HCT116 (cell line): ENCODE measurements around the gene NTRK3.

Experiments
- EZH2 ChIP-seq: fragments of 200-600 bp; sonication (generic); IDR thresholded peaks from 2 replicates; pipeline ENCODE4 v1.6.1; 2017; ENCODE audit warnings: antibody characterized with exemption, mixed run types
- EZH2phosphoT487 ChIP-seq: fragments of 200-600 bp; IDR thresholded peaks from 2 replicates; pipeline ENCODE4 v1.6.1; 2018; ENCODE audit warnings: antibody characterized with exemption, borderline replicate concordance
- POLR2A ChIP-seq: IDR thresholded peaks from 2 replicates; pipeline ENCODE4 v1.7.0; 2011; ENCODE audit warnings: borderline replicate concordance; ENCODE audit not compliant: insufficient read depth, insufficient read length; ENCODE audit errors: extremely low read depth
- POLR2AphosphoS5 ChIP-seq: IDR thresholded peaks from 2 replicates; pipeline ENCODE4 v1.6.1; 2011; ENCODE audit warnings: mild to moderate bottlenecking, low read depth, low read length, moderate library complexity
- SIN3A ChIP-seq: IDR thresholded peaks from 2 replicates; pipeline ENCODE4 v1.6.1; 2012; ENCODE audit warnings: low read depth
- SP1 ChIP-seq: IDR thresholded peaks from 2 replicates; pipeline ENCODE4 v1.6.1; 2012; ENCODE audit warnings: low read depth
- SRF ChIP-seq: IDR thresholded peaks from 2 replicates; pipeline ENCODE4 v1.6.1; 2012; ENCODE audit warnings: low read depth
- YY1 ChIP-seq: IDR thresholded peaks from 2 replicates; pipeline ENCODE4 v1.6.1; 2011; ENCODE audit warnings: low read length, low read depth, moderate library complexity, mild to moderate bottlenecking; ENCODE audit not compliant: insufficient replicate concordance; ENCODE audit errors: extremely low read depth
- TF ChIP-seq, protein P1 (sequence below), 3 experiments: fragments of 200-600 bp in 1 of 3; sonication (generic) in 1 of 3; IDR thresholded peaks in 2 of 3; conservative IDR thresholded peaks in 1 of 3; 2 replicates each; pipeline ENCODE4 v1.5.1; 2012 to 2017; ENCODE audit warnings: low read depth in 2 of 3, low read length in 2 of 3, antibody characterized with exemption in 1 of 3, borderline replicate concordance in 1 of 3, control low read depth in 1 of 3, mild to moderate bottlenecking in 1 of 3, mixed read lengths in 1 of 3, mixed run types in 1 of 3, moderate library complexity in 1 of 3; ENCODE audit not compliant: insufficient read depth in 1 of 3
- TF ChIP-seq, protein P2 (sequence below): IDR thresholded peaks from 2 replicates; pipeline ENCODE4 v1.6.1; 2011; ENCODE audit warnings: mild to moderate bottlenecking, low read length, moderate library complexity; ENCODE audit not compliant: insufficient replicate concordance; ENCODE audit errors: extremely low read depth
- TF ChIP-seq, protein P3 (sequence below): IDR thresholded peaks from 2 replicates; pipeline ENCODE4 v1.6.1; 2012
- TF ChIP-seq, protein P4 (sequence below): IDR thresholded peaks from 2 replicates; pipeline ENCODE4 v1.6.1; 2012; ENCODE audit warnings: low read depth

DNA sequence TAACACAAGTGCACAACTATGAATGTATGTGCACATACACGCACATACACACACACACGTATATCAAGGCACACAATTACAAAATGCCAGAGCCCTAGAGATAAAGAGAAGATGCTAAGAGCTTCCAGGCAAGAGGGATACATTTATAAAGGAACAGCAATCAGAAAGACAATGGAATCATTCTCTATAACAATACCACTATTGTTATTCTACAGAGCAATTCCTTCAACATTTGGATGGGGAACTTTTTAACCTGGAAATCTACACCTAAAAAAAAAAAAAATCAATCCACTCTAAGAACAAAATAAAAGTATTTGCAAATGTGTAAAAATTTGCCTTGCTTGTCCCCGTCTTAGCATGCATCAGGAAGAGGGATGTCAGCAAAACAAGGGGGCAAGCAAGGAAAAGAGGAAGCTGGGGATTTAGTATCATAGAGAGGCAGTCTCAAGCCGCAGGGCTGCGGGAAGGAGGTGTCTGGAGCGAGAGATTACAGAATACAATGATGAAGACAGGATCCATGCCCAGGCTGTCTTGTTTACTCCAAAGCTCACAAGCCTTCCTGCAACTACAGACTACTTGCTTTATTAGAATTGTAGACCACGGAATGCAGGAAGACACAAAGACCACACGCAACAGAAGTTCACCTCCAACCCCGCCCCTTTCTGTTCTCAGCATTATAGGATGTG lies 220.2 kb downstream of the NTRK3 start:
- TF ChIP-seq, protein P1, sequence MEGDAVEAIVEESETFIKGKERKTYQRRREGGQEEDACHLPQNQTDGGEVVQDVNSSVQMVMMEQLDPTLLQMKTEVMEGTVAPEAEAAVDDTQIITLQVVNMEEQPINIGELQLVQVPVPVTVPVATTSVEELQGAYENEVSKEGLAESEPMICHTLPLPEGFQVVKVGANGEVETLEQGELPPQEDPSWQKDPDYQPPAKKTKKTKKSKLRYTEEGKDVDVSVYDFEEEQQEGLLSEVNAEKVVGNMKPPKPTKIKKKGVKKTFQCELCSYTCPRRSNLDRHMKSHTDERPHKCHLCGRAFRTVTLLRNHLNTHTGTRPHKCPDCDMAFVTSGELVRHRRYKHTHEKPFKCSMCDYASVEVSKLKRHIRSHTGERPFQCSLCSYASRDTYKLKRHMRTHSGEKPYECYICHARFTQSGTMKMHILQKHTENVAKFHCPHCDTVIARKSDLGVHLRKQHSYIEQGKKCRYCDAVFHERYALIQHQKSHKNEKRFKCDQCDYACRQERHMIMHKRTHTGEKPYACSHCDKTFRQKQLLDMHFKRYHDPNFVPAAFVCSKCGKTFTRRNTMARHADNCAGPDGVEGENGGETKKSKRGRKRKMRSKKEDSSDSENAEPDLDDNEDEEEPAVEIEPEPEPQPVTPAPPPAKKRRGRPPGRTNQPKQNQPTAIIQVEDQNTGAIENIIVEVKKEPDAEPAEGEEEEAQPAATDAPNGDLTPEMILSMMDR (IDR thresholded peaks at IDR 0.05 in 2 of 3, conservative IDR thresholded peaks at IDR 0.05 in 1 of 3; ENCODE audit: borderline replicate concordance in 1 of 3, insufficient read depth in 1 of 3, low read depth in 2 of 3, low read length in 2 of 3): no peak
- TF ChIP-seq, protein P2, sequence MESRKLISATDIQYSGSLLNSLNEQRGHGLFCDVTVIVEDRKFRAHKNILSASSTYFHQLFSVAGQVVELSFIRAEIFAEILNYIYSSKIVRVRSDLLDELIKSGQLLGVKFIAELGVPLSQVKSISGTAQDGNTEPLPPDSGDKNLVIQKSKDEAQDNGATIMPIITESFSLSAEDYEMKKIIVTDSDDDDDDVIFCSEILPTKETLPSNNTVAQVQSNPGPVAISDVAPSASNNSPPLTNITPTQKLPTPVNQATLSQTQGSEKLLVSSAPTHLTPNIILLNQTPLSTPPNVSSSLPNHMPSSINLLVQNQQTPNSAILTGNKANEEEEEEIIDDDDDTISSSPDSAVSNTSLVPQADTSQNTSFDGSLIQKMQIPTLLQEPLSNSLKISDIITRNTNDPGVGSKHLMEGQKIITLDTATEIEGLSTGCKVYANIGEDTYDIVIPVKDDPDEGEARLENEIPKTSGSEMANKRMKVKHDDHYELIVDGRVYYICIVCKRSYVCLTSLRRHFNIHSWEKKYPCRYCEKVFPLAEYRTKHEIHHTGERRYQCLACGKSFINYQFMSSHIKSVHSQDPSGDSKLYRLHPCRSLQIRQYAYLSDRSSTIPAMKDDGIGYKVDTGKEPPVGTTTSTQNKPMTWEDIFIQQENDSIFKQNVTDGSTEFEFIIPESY: no peak
- TF ChIP-seq POLR2A (no peak), SIN3A (no peak), POLR2AphosphoS5 (no peak), EZH2phosphoT487 (no peak), YY1 (no peak), SRF (no peak), SP1 (no peak), EZH2 (no peak)
- TF ChIP-seq, protein P3, sequence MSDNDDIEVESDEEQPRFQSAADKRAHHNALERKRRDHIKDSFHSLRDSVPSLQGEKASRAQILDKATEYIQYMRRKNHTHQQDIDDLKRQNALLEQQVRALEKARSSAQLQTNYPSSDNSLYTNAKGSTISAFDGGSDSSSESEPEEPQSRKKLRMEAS: no peak
- TF ChIP-seq, protein P4, sequence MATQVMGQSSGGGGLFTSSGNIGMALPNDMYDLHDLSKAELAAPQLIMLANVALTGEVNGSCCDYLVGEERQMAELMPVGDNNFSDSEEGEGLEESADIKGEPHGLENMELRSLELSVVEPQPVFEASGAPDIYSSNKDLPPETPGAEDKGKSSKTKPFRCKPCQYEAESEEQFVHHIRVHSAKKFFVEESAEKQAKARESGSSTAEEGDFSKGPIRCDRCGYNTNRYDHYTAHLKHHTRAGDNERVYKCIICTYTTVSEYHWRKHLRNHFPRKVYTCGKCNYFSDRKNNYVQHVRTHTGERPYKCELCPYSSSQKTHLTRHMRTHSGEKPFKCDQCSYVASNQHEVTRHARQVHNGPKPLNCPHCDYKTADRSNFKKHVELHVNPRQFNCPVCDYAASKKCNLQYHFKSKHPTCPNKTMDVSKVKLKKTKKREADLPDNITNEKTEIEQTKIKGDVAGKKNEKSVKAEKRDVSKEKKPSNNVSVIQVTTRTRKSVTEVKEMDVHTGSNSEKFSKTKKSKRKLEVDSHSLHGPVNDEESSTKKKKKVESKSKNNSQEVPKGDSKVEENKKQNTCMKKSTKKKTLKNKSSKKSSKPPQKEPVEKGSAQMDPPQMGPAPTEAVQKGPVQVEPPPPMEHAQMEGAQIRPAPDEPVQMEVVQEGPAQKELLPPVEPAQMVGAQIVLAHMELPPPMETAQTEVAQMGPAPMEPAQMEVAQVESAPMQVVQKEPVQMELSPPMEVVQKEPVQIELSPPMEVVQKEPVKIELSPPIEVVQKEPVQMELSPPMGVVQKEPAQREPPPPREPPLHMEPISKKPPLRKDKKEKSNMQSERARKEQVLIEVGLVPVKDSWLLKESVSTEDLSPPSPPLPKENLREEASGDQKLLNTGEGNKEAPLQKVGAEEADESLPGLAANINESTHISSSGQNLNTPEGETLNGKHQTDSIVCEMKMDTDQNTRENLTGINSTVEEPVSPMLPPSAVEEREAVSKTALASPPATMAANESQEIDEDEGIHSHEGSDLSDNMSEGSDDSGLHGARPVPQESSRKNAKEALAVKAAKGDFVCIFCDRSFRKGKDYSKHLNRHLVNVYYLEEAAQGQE: no peak
